H1 (cell line): ENCODE data around the gene MAN1A2. TPM values are rescaled to one million over a fixed set of nuclear protein-coding genes. Genes with fewer than 3 reads are reported as not detected.

Source experiments
- CTCF ChIA-PET: fragments of 300-600 bp; sonication (Branson Sonifier 250); formaldehyde crosslinking; loops from one replicate; lab custom pipeline; 2021; ENCODE audit not compliant: partially characterized antibody; lab: Charles Lee
- POLR2A ChIA-PET: fragments of 300-600 bp; sonication (Branson Sonifier 250); formaldehyde crosslinking; loops from one replicate; lab custom pipeline; 2021; ENCODE audit warnings: inconsistent platforms; ENCODE audit not compliant: partially characterized antibody; lab: Charles Lee
- DNase-seq, 2 experiments: peaks; one replicate each; pipeline versions ENCODE4 v3.0.0 to v3.0.0-alpha.2; 2010 to 2022; ENCODE audit warnings: low spot score in 2 of 2, low read depth in 1 of 2, mixed read lengths in 1 of 2
- FAIRE-seq: peaks from 2 replicates; lab custom pipeline; 2011; peaks lifted over from hg19 to GRCh38; lab: Jason Lieb, UNC
- H2AFZ ChIP-seq: 2 replicates; pipeline ENCODE4 v1.8.1; 2012; ENCODE audit warnings: low read length, inconsistent platforms
- H2AK5ac ChIP-seq: 2 replicates; pipeline ENCODE4 v1.6.1; 2013; ENCODE audit warnings: low read depth, low read length
- H2BK120ac ChIP-seq: replicated peaks from 2 replicates; pipeline ENCODE3; 2013; ENCODE audit warnings: low read depth, low read length, inconsistent platforms
- H2BK12ac ChIP-seq: 2 replicates; pipeline ENCODE4 v1.6.1; 2013; ENCODE audit warnings: low read depth, low read length
- H2BK15ac ChIP-seq: 2 replicates; pipeline ENCODE4 v1.6.1; 2013; ENCODE audit warnings: low read length
- H2BK20ac ChIP-seq: 2 replicates; pipeline ENCODE4 v1.6.1; 2013; ENCODE audit warnings: low read length
- H2BK5ac ChIP-seq: 2 replicates; pipeline ENCODE4 v1.6.1; 2013; ENCODE audit warnings: low read depth, low read length
- H3K14ac ChIP-seq: 2 replicates; pipeline ENCODE4 v1.6.1; 2013; ENCODE audit warnings: inconsistent platforms; ENCODE audit not compliant: insufficient read length
- H3K18ac ChIP-seq: 2 replicates; pipeline ENCODE4 v1.6.1; 2013; ENCODE audit warnings: low read length; ENCODE audit errors: extremely low read depth
- H3K23ac ChIP-seq: 2 replicates; pipeline ENCODE4 v1.6.1; 2013; ENCODE audit warnings: inconsistent platforms; ENCODE audit not compliant: insufficient read length
- H3K23me2 ChIP-seq: 2 replicates; pipeline ENCODE4 v1.6.1; 2013; ENCODE audit warnings: low read depth, low read length
- H3K27ac ChIP-seq: 2 replicates; pipeline ENCODE4 v1.6.1; 2011; ENCODE audit warnings: low read depth, low read length, inconsistent platforms
- H3K27me3 ChIP-seq, 4 experiments: replicated peaks in 1 of 4; 1 replicate in 1 of 4; 2 replicates in 3 of 4; pipeline versions ENCODE4 v1.6.1 to v1.8.1; 2011 to 2013; ENCODE audit warnings: low read length in 3 of 4, mild to moderate bottlenecking in 3 of 4, inconsistent platforms in 2 of 4, mixed read lengths in 2 of 4, moderate library complexity in 1 of 4; ENCODE audit not compliant: control insufficient read depth in 3 of 4, insufficient read depth in 3 of 4; ENCODE audit errors: extremely low read depth in 1 of 4
- H3K36me3 ChIP-seq, 4 experiments: 2 replicates each; pipeline versions ENCODE4 v1.6.1 to v1.8.1; 2011 to 2013; ENCODE audit warnings: mild to moderate bottlenecking in 4 of 4, low read length in 3 of 4, moderate library complexity in 2 of 4, control low read depth in 1 of 4, inconsistent platforms in 1 of 4; ENCODE audit not compliant: insufficient read depth in 4 of 4, control insufficient read depth in 2 of 4
- H3K4ac ChIP-seq: replicated peaks from 2 replicates; pipeline ENCODE3; 2013; ENCODE audit warnings: low read length, low read depth, mixed read lengths, inconsistent platforms; ENCODE audit not compliant: insufficient read length
- H3K4me1 ChIP-seq, 4 experiments: replicated peaks in 1 of 4; 1 replicate in 1 of 4; 2 replicates in 3 of 4; pipeline versions ENCODE4 v1.6.1 to v1.8.1; 2011 to 2013; ENCODE audit warnings: low read length in 3 of 4, inconsistent platforms in 2 of 4, mixed read lengths in 1 of 4; ENCODE audit not compliant: insufficient read depth in 4 of 4, control insufficient read depth in 3 of 4
- H3K4me2 ChIP-seq, 2 experiments: 2 replicates each; pipeline versions ENCODE4 v1.6.1 to v1.8.1; 2011 to 2013; ENCODE audit warnings: low read depth in 2 of 2, low read length in 2 of 2, control low read depth in 1 of 2, inconsistent platforms in 1 of 2, mild to moderate bottlenecking in 1 of 2; ENCODE audit not compliant: insufficient read depth in 1 of 2
- H3K4me3 ChIP-seq, 4 experiments: fragments of 200-600, 300-600 bp in 1 of 4; sonication (generic), shearing (Covaris generic), sonication (Bioruptor Twin) in 1 of 4; 2 replicates each; pipeline versions ENCODE4 v1.5.1 to v1.8.1; 2011 to 2016; ENCODE audit warnings: low read length in 4 of 4, low read depth in 3 of 4, control low read depth in 2 of 4, inconsistent platforms in 2 of 4, mild to moderate bottlenecking in 2 of 4, mixed read lengths in 1 of 4, moderate library complexity in 1 of 4; ENCODE audit not compliant: insufficient read depth in 2 of 4; ENCODE audit errors: extremely low read depth in 1 of 4
- H3K56ac ChIP-seq: replicated peaks from 2 replicates; pipeline ENCODE3; 2013; ENCODE audit warnings: low read depth, mild to moderate bottlenecking, mixed read lengths, low read length, inconsistent platforms; ENCODE audit not compliant: insufficient read length
- H3K79me1 ChIP-seq: 2 replicates; pipeline ENCODE4 v1.6.1; 2013; ENCODE audit warnings: low read depth, low read length, control low read depth
- H3K79me2 ChIP-seq, 2 experiments: 2 replicates each; pipeline versions ENCODE4 v1.6.1 to v1.8.1; 2012 to 2013; ENCODE audit warnings: low read length in 2 of 2, mild to moderate bottlenecking in 2 of 2, inconsistent platforms in 1 of 2; ENCODE audit not compliant: insufficient read depth in 2 of 2, control insufficient read depth in 1 of 2
- H3K9ac ChIP-seq, 4 experiments: replicated peaks in 1 of 4; 1 replicate in 1 of 4; 2 replicates in 3 of 4; pipeline versions ENCODE4 v1.6.1 to v1.8.1; 2011 to 2013; ENCODE audit warnings: low read depth in 3 of 4, low read length in 3 of 4, control low read depth in 2 of 4, mild to moderate bottlenecking in 2 of 4, moderate library complexity in 2 of 4, inconsistent platforms in 1 of 4; ENCODE audit errors: extremely low read depth in 1 of 4
- H3K9me3 ChIP-seq, 2 experiments: 2 replicates each; pipeline versions ENCODE4 v1.6.1 to v1.8.1; 2012 to 2013; ENCODE audit warnings: mild to moderate bottlenecking in 2 of 2, moderate library complexity in 2 of 2, control low read depth in 1 of 2, inconsistent platforms in 1 of 2, low read depth in 1 of 2, low read length in 1 of 2, mixed read lengths in 1 of 2; ENCODE audit not compliant: insufficient read depth in 2 of 2
- H4K20me1 ChIP-seq, 2 experiments: replicated peaks in 1 of 2; 2 replicates each; pipeline versions ENCODE3 to v1.8.1; 2011 to 2013; ENCODE audit warnings: inconsistent platforms in 2 of 2, low read length in 2 of 2, mild to moderate bottlenecking in 1 of 2; ENCODE audit not compliant: insufficient read depth in 2 of 2, control insufficient read depth in 1 of 2
- H4K5ac ChIP-seq: 2 replicates; pipeline ENCODE4 v1.6.1; 2013; ENCODE audit warnings: low read length, low read depth, mixed read lengths, inconsistent platforms; ENCODE audit not compliant: insufficient read length
- H4K8ac ChIP-seq: 2 replicates; pipeline ENCODE4 v1.8.0; 2013; ENCODE audit warnings: mild to moderate bottlenecking, moderate library complexity, low read length, inconsistent platforms; ENCODE audit not compliant: insufficient read depth; ENCODE audit errors: extremely low read depth
- H4K91ac ChIP-seq: replicated peaks from 2 replicates; pipeline ENCODE3; 2013; ENCODE audit warnings: low read length, mixed read lengths, inconsistent platforms; ENCODE audit not compliant: insufficient read length
- HDAC2 ChIP-seq, 2 experiments: fragments of 300-600 bp in 1 of 2; sonication (generic) in 1 of 2; IDR thresholded peaks; 2 replicates each; pipeline ENCODE4 v1.6.1; 2011 to 2012; ENCODE audit warnings: low read depth in 2 of 2, low read length in 2 of 2, mild to moderate bottlenecking in 2 of 2, moderate library complexity in 2 of 2, borderline replicate concordance in 1 of 2, inconsistent platforms in 1 of 2
- MAFK ChIP-seq: IDR thresholded peaks from 2 replicates; pipeline ENCODE4 v1.6.1; 2012; ENCODE audit warnings: low read depth, mild to moderate bottlenecking, improper control_type of control experiment, low read length
- TAF1 ChIP-seq: IDR thresholded peaks from 2 replicates; pipeline ENCODE4 v1.6.1; 2011; ENCODE audit warnings: mild to moderate bottlenecking, low read depth, low read length
- polyA plus RNA-seq, 7 experiments: library from polyadenylated mRNA; depleted of rRNA in 3 of 7; stranded (reverse) in 5 of 7; unstranded in 2 of 7; fragments of >200 nt in 5 of 7; fragments of 200-250 nt in 2 of 7; gene quantifications; 1 replicate in 5 of 7; 2 replicates in 1 of 7; 4 replicates in 1 of 7; pipeline versions ENCODE4 v1.2.1 to v1.2.3, GENCODE V29; 2011 to 2013; ENCODE audit warnings: missing spikeins in 2 of 7, mixed read lengths in 2 of 7
- total RNA-seq: library from RNA; stranded (reverse); fragmentation: NEBNext Ultra II Directional; extraction: Animal tissue kit (Norgen Biotek cat#: 25700); gene quantifications from 2 replicates; pipeline ENCODE4 v1.2.1, GENCODE V29; 2021

Gene MAN1A2
- total and polyA plus RNA-seq, 2 of the 8 experiments (the other 6 are each of a cell fraction or from before 2014, with no cell fraction given), result 5.5 to 18.8 TPM

DNA sequence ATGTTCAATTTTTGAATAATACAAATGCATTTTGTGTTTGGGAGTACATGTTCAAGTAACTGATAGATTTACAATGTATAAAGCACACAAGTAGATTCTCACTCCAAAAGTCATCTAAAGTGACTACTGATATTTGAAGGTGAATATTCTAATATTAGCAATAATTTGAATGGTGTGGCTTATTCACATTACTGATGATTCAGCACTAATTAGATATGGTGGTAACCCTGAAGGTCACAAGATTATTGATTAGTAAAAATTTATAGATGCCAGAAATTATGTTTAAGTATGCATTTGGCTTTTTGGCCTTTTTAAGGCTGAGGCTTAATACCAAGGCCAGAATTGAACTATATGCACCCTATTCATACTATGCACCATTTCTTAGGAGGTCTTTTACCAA, 186.2 kb downstream of the MAN1A2 start:
- no peak overlapping the region for H2BK12ac ChIP-seq
- H3K23me2 ChIP-seq, result no peaks in the 10 kb centered on the region
- H3K4ac ChIP-seq, result no peak overlapping the region
- H3K9ac ChIP-seq, result no peak overlapping the region
- H4K8ac ChIP-seq, result no peak overlapping the region
- no peak overlapping the region for H2BK20ac ChIP-seq
- peaks cover 0 to 3% of the 10 kb centered on the region in 2 experiments; a peak in 1 of 4 replicates for H3K9me3 ChIP-seq
- CTCF ChIA-PET, result no interaction called here
- H3K36me3 ChIP-seq, result no peaks in the 10 kb centered on the region
- no peak overlapping the region for H4K5ac ChIP-seq
- H3K4me2 ChIP-seq, result no peak overlapping the region
- H3K79me2 ChIP-seq, result no peaks in the 10 kb centered on the region
- no peak overlapping the region for H3K4me3 ChIP-seq
- DNase-seq, result no peak
- no peak overlapping the region for H3K27ac ChIP-seq
- H4K20me1 ChIP-seq, result peaks cover 0 to 1% of the 10 kb centered on the region in 2 experiments
- FAIRE-seq, result no peak
- no peak overlapping the region for H3K23ac ChIP-seq
- POLR2A ChIA-PET, result no interaction called here
- H2BK15ac ChIP-seq, result no peak overlapping the region
- no peaks in the 10 kb centered on the region for H3K79me1 ChIP-seq
- no peak overlapping the region for H3K14ac ChIP-seq
- H3K18ac ChIP-seq, result no peak overlapping the region
- H2BK5ac ChIP-seq, result no peak overlapping the region
- H2BK120ac ChIP-seq, result no peak overlapping the region
- H4K91ac ChIP-seq, result no peak overlapping the region
- no peak overlapping the region for H2AK5ac ChIP-seq
- no peak overlapping the region for H2AFZ ChIP-seq
- H3K27me3 ChIP-seq, result no peaks in the 10 kb centered on the region
- H3K4me1 ChIP-seq, result no peaks in the 10 kb centered on the region
- no peak overlapping the region for H3K56ac ChIP-seq
- TF ChIP-seq MAFK (peak; percentile 49; the same call in 1 of the 2 replicates), TAF1 (no peak), HDAC2 (IDR thresholded peaks at IDR 0.05; ENCODE audit: borderline replicate concordance in 1 of 2, low read depth in 2 of 2, low read length in 2 of 2) (no peak)
